Right hindlimb (tissue), 1 donor: Measurements from ENCODE around the gene IQGAP1.

Experiments
- DNase-seq: peaks from one replicate; pipeline ENCODE4 v3.0.0-alpha.2; 2018

IQGAP1 gene

DNA sequence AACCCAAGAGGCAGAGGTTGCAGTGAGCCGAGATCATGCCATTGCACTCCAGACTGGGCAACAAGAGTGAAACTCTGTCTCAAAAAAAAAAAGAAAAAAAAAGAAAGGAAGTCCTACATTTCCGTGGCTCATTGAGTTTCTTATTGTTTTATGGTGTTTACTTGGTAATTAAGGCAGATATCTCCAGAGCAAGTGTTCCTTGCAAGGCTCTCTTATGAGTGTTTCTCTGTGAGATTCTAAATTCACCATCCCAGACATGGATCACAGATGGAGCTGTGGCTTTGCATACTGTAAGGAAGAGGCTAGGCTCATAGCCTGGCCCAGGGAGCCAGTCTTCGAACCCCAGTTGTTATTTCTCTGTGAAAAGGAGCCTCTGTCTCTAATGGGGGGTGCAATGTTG lies 53.0 kb downstream of the IQGAP1 start:
- DNase-seq: no peak

DNA sequence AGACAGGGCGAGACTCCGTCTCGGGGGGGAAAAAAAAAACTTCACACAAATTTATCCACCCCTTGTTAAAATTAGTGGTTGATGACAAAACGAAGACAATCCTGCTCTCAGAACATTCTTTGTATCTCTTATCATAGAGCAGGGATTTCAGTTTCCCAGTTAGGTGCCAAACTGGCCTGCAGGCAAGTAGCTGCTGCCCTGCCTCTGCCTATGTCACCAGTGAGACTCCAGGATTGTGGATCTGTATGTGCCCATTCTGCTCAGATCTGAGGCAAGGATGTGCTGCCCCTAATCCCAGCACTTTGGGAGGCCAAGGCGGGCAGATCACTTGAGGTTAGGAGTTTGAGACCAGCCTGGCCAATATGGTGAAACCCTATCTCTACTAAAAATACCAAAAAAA lies 54.4 kb downstream of the IQGAP1 start:
- no peak for DNase-seq

DNA sequence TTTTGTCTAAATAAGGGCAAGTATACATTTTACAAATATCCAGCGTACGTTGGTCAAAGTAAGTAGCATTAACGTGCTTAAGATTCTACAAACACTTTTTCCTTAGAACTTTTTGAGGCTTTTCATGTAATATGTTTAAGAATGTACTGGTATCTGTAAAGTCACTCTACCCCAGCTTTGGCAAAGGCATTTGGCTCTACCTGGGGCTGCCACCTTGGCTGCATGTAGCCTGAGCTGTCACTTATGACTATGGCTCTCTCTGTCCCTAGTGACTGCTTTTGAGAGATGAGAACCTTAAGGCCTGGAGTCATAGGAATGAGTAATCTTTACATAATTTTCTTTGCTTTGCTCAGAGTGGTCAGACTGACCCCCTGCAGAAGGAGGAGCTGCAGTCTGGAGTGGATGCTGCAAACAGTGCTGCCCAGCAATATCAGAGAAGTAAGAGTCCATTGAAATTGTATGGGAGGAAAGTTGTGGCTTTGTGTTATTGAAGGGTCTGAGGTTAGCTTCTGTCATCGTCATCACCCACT lies 61.2 kb downstream of the IQGAP1 start:
- no peak for DNase-seq

DNA sequence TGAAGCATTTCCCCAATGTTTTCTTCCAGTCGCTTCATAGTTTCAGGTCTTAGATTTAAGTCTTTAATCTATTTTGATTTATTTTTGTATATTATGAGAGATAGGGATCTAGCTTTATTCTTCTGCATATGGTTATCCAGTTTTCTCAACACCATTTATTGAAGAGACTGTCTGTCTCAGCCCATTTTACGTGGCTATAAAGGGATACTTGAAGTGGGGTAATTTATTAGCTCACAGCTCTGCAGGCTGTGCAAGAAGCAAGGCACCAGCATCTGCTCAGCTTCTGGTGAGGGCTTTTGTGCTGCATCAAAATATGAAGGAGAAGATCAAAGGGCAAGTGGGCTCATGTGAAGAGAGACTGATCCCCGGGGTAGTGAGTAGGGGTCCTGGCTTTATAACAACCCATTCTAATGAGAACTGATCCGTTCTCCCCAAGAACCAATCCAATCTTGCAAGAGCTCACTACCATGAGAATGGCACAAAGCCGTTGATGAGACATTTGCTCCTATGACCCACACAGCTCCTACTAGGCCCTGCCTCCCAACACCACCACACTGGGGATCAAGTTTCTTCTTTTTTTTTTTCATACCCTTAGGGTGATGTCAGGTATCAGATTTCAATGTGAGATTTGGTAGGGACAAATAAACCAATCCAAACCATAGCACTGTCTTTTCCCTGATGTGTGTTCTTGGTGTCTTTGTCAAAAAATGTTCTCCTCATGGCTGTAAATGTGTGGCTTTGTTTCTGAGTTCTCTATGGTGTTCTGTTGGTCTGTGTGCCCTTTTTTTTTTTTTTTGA lies 63.2 kb downstream of the IQGAP1 start:
- no peak for DNase-seq

DNA sequence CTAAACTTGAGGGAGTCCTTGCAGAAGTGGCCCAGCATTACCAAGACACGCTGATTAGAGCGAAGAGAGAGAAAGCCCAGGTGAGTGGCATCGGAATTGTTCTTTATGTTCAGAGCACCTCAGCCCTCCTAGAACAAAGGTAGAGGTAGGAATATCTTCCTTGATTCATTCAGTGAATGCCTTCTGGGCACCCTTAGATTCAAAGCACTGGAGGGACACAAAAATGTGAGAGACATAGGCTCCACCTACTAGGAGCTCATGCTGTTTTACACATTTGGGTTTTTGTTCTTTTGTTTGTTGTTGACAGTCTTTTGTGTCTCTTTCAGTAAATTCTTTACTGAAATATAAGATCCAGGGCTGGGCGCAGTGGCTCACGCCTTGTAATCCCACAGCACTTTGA lies 68.2 kb downstream of the IQGAP1 start:
- DNase-seq: no peak

DNA sequence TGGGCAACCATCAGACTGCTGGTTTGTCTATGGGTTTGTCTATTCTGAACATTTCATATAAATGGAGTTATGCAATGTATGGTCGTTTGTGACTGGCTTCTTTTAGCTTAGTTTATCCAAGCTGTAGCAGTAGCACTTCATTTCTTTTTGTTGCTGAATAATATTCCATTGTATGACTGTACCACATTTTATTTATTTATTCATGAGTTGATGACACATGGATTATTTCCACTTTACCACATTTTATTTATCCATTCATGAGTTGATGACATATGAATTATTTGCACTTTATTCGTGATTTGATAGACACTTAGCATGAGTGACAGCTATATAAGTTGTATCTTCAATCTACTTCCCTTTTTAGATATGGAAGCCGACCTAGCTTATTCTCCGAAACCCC lies 70.0 kb downstream of the IQGAP1 start:
- no peak for DNase-seq

DNA sequence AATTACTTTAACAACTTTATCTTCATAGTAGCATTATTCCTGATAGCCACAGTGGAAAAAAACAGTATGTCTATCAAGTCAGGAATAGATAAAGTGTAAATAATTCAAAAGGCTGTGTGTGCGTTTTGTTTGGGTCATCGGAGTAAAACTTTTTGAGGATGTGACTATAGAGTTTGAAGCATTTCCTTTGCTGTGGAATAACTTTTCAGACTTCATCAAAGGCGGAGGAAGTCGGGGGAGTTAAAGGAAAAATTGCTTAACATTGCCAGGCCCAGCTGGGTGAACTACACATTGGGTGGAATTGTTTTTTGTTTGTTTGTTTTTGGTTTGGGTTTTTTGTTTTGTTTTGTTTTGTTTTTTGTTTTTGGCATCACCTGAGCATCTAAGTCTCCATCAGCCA lies 71.3 kb downstream of the IQGAP1 start:
- DNase-seq: no peak

DNA sequence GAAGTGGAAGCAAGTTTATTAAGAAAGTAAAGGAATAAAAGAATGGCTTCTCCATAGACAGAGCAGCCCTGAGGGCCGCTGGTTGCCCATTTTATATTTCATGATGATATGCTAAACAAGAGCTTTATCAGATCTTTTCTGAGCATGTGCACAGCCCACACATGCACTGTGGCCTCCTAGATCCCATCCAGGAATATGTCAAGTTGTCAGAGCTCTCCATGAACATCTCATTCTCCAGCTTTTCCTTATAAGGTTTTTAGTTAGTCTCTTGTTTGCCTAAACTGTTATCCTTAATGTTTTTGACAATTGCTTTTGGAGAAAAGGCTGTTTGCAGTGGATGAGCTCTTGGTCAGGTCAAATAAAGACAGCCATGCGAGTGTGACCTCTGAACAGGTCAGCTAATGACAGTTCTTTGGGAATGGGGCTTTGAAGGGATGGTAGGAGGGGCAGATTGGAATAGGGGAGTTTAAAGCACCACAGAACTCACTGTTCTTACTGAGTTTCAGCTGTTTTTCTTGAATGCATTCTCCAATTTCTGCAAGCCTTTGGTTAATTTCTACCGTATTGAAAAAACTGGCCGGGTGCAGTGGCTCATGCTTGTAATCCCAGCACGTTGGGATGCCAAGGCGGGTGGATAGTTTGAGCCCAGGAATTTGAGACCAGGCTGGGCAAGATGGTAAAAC lies 72.2 kb downstream of the IQGAP1 start:
- no peak for DNase-seq

DNA sequence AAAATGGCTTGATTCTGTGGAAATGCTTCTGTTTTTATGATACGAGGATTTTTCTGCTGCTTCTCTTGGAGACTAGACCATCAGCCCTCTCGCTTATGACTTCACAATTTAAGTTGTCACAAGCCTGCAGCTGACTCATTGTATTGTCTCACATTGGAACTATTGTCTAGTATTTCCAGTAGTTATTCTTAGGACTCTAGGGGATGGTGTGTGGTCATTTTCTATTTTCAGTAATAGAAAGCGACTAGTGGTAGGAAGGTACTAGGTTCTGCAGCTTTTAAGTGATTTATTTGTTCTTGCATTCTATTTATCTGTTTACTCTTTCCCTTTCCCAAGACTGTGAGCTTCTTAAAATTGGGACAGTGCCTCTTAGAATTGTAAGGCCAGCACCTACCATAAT lies 75.3 kb downstream of the IQGAP1 start:
- DNase-seq: no peak

DNA sequence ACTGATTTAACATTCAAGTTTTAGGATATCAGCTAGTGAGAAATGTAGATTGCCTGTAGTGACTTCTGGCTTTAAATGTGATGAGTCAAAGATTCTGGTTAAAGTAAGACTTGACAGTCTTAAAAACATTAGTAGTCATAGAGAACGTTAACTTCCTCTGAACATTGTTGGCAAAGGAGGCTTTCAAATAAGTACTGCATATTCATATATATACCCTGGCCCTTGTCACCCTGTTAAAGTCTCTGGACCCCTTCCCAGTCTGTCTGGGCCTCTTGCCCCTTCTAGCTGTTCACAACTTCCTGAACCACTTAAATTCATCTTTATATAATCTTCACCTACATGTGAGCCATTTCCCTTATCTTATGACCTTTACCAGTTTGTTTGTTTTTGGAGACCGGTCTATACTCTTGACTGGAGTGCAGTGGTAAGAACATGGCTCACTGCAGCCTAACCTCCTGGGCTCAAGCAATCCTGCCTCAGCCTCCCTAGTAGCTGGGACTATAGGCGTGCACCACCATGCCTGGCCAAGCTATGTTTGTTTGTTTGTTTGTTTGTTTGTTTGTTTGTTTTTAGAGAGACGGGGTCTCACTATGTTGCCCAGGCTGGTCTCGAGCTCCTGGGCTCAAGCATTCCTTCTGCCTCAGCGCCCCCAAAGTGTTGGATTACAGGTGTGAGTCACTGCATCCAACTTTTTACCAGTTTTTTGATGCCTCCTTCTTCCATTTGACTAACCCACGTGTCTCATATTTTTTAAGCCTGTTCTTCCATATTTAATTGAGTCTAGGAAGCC lies 77.3 kb downstream of the IQGAP1 start:
- no peak for DNase-seq

DNA sequence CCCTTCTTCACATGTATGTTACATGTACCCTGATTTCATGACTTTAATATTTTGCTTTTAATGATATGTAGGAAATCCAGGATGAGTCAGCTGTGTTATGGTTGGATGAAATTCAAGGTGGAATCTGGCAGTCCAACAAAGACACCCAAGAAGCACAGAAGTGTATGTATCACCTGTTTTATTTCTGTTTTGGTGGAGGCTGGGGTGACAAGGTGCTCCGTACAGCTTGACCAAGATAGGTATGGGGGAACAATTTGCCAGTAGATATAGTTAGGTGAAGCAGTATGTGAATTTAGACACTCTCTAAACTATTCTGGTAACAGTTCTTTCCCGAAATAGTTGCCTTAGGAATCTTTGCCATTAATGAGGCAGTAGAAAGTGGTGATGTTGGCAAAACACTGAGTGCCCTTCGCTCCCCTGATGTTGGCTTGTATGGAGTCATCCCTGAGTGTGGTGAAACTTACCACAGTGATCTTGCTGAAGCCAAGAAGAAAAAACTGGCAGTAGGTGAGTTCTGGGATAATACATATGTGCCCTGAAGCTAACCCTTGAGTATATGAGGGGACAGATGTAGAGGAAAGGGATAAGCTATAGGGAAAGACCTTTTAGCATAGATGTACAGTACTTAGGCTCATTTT lies 78.0 kb downstream of the IQGAP1 start:
- no peak for DNase-seq

DNA sequence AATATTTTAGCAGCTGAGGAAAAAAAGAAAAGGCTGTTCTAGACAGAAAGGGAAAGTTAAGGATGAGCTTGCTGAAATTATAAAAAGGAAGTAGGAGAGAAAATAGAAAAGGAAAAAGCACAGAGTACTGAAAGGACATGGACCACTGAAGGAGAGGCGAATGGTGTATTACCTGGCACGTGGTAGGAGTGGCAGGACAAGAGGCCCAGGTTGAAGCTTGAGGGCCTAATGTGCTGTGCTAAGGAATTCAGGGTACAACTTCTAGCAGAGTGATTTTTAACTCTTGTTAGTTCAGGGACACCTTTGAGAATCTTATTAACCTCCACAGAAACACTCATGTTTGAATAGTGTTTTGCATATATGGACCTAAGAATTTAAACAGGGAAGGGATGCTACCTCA lies 81.7 kb downstream of the IQGAP1 start:
- no peak for DNase-seq

DNA sequence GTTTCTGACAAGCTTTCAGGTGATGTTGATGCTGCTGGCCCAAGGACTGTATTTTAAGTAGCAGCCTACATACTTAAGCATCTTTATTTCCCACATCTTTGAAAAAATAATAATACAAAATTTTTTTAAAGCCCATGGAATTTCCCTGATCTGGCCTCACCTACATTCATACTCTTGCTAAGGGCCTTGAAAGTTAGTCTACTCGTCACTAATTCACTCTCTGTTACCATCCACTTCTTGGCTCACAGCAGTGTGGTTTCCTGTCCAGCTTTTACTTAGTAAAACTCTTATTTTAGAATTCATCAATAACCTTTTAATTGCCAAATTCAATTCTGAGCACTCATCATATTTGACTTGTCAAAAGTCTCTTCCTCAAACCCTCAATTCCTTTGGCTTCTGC lies 82.4 kb downstream of the IQGAP1 start:
- DNase-seq: no peak

DNA sequence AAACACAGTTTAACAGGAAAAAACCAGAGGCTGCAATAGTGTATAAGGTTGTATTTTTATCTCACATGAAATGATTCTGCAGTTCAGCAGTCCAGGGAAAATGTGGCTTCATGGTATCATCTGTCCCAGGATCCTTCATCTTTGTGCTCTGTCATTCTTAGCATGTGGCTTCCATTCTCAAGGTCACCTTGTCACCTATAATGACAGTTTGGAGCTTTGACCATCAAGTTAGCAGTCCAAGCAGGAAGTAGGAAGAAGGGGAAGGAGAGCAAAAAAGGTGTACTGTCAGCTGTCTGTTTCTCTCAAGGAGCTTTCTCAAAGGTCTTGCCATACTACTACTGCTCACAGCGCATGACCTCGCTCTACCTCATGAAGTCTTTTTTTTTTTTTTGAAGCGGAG lies 83.1 kb downstream of the IQGAP1 start:
- no peak for DNase-seq

DNA sequence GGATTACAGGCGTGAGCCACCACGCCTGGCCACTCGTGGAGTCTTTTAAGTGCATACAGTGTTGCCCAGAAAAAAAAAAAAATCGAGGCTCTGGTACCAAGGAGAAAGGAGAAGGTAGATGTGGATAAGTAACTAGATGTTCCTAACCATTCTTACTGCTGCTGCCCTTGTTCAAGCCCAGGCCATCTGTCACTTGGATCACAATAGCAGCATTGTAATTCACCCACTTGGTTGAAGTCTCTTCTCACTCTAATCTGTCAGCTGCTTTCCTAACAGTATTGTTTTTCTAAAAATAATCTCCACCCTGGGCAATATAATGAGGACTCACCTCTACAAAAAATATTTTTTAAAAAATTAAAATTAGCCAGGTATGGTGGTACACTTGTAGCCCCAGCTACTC lies 83.7 kb downstream of the IQGAP1 start:
- no peak for DNase-seq

DNA sequence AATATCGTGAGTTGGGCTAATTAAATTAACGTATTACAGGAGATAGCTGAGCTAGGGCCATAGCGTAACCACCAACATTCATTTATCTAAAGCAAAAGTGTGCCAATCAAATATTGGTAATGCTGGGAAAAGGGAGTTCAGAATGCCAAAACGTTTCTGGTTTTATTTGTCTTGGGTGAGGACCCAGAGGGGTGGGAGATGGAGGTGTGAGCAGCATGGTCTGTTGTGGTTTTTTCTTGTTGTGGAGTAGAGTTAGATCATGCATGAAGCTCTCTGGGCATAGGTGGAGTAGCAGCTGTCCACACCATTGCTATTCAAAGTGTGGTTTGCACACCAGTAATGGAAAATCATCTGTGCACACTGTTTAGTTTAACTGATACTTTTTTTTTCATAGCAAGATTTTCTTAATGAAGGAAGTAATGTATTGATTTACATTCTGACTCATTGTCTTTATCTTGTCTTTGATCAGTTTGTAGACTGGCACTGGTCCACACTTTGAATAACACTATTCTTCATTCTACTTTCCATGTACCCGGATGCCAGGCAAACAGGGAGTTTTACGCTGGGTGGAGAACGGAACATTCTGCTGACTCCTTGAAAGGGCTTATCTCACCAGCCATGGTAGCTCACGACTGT lies 90.9 kb downstream of the IQGAP1 start:
- DNase-seq: no peak

DNA sequence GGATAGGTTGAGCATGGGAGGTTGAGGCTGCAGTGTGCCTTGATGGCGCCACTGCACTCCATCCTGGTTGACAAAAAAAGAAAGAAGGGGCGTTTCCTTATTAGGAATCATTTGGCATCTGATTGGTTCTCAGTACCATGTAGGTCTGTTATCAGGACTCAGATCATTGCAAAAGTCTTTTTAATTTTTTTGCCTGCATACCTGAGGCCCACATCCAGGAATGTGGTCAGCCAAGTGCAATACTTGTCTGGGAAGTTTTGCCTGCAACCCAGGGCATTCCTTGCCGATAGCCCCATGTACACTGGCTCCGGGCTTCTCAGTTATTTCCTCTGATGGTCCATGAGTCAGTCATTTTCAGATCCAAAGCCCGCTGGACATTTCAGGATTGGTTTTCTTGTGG lies 91.6 kb downstream of the IQGAP1 start:
- DNase-seq: no peak

DNA sequence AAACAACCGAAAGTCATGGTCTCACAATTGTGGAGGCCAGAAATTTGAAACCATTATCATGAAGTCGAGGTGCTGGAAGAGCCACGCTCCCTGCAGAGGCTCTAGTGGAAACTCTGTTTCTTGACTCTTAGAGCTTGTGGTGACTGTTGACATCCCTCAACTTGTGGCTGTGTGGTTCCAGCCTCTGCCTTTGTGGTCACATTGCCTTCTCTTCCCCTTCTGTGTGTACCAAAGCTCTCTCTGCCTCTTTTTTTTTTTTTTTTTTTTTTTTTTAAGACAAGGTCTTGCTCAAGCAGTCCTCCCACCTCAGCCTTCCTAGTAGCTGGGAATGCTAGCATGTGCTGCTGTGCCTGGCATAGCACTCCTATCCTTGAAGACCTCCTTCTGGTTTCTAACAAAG lies 93.0 kb downstream of the IQGAP1 start:
- no peak for DNase-seq

DNA sequence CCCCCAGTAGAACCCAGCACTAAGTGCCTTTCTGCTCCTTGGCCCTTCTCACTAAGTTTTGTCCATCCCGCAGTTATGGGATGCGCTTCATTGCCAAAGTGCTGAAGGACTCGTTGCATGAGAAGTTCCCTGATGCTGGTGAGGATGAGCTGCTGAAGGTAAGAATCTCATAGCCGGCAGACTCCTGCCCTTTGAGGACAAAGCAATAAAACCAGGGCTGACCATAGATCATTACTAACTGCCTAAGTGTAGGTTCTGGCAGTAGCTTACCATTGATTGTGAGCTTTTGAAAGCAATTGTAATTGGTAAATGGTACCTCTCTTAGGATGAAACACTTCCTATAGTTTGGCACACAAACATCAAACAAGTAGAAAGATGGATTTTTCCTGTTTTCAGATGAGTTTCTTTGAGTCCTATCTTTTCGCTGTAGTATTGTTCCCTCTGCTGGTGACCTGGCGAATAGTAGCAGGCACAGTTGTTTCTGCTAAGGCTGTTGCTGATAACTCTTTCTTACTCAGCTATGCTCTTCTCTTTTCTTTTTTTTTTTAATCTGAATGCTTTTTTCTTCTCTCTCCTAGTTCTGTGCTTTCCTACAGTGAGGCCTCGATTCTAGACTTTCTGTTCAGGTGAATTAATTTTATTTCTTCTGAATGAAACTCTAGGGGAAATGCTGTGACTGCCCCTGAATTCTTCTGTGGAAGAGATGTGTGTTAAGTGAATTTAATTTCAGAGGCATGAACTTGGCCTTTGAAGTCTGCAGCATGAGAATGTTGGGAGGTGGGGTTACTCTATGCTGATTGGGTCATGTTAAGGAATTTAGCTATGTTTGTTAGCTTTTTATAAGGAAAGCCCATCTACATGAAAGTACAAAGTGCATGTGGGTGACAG lies 94.3 kb downstream of the IQGAP1 start:
- DNase-seq: peak; percentile 72

DNA sequence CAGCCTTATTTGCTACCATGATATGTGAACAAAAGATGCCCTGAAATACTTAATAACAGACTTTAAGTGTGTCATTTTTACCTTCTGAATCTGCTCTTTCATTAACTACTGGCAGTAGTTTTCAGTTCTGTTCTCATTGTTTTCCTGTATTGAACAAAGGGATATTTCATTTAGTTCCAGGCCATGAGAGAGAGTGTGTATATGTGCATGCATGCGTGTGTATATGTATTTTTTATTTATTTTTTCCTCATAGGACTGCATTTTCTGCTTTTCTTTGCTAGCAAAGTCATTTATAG lies 94.9 kb downstream of the IQGAP1 start:
- DNase-seq: no peak

DNA sequence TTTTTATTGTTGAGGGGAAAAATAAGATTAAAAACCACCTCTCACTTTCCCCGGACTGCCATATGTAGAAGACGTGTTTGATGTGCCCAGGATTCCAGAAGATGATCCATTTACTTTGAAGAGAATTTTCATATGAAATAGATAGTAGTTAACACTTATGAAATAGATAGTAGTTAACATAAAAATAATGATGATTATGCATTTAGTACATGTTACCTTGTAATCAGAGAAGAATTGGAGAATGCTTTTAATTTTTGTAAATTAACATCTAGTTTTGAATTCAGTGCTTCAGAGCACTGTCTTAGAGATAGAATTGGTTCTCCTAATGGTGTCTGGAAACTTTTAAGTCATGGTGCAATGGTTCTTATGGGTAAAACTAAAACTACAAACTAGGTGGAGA lies 95.6 kb downstream of the IQGAP1 start:
- DNase-seq: no peak

DNA sequence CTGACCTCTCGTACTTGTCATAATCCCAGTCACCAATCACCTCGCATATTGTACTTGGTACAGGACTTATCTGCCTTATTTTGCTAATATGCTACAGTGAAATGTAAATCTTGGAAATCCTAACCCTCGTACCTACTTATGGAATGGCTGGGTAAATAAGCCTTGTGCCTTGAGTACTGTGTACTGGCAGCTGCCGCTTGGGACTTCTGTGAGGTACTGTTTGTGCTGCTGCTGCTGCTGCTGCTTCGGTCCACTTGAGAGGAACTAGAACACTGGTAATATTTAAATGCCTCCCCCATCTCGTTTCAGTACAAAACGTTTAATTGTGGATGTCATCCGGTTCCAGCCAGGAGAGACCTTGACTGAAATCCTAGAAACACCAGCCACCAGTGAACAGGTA lies 99.1 kb downstream of the IQGAP1 start:
- no peak for DNase-seq
